ENCODE data around the gene GET3. TPM values are rescaled to one million over a fixed set of nuclear protein-coding genes. Genes with fewer than 3 reads are reported as not detected.

Gene GET3
- total and polyA plus RNA-seq, 5 experiments from 2014 or later: 26.7 to 72.3 (median 46.8) TPM

- peaks cover 24 to 62% (median 53%) of the 10 kb centered on the region in 4 donors for H3K4me1 Mint-ChIP-seq
- peak overlapping the region; percentile 91 to 97 (median 94) for H3K4me3 Mint-ChIP-seq
- H3K9me3 Mint-ChIP-seq: no peaks in the 10 kb centered on the region
- H3K36me3 Mint-ChIP-seq: peaks cover 0 to 37% (median 9%) of the 10 kb centered on the region in 3 donors
- DNase-seq (peak in 6 of 10 donors; percentile 13 to 51 (median 44)), ATAC-seq (no peak)
- peak overlapping the region; percentile 79 to 99 (median 95) for H3K27ac Mint-ChIP-seq
- H3K27me3 Mint-ChIP-seq: no peaks in the 10 kb centered on the region
- POLR2A ChIA-PET: interaction anchor here (0.5 to 7.9 kb wide), 18 partner anchors 10 to 181 kb away, joined by 3 to 158 read pairs (median 4); partner anchors contain the start of genes DHPS, FBXW9, GCDH and HOOK2
Observed at GRCh38 chr19:12733369-12734214, 3.7 kb upstream of the GET3 start.

GRCh38 chr19:12737835-12738351 is 596 bp downstream of the GET3 start:
- DNase-seq (no peak), ATAC-seq (no peak)
- POLR2A ChIA-PET: interaction anchor here (0.6 to 7.9 kb wide), 8 partner anchors 9 to 404 kb away, joined by 3 to 158 read pairs (median 6); partner anchors contain the start of genes DHPS, JUNB, TNPO2 and ZNF563
- Mint-ChIP-seq H3K27ac (peak overlapping the region in 9 of 10 donors; percentile 24 to 100 (median 97)), H3K9me3 (no peaks in the 10 kb centered on the region), H3K4me1 (peaks cover 22 to 40% (median 36%) of the 10 kb centered on the region in 4 donors), H3K27me3 (no peaks in the 10 kb centered on the region), H3K36me3 (peaks cover 0 to 35% (median 3%) of the 10 kb centered on the region in 3 donors), H3K4me3 (peak overlapping the region; percentile 96 to 100 (median 99))

GRCh38 chr19:12745166-12745897 is 8.0 kb downstream of the GET3 start:
- POLR2A ChIA-PET: interaction anchor here (0.7 kb wide), 1 partner anchor 1603 kb away, joined by 3 read pairs; no protein-coding TSS in a partner anchor
- Mint-ChIP-seq H3K27me3 (peaks cover 1 to 10% (median 3%) of the 10 kb centered on the region in 5 donors), H3K4me3 (no peak overlapping the region), H3K27ac (peak overlapping the region in 1 of 10 donors; percentile 14), H3K9me3 (peaks cover 0 to 6% (median 0%) of the 10 kb centered on the region in 9 donors), H3K36me3 (peaks cover 7 to 63% (median 20%) of the 10 kb centered on the region in 3 donors), H3K4me1 (peaks cover 0 to 7% (median 4%) of the 10 kb centered on the region in 4 donors)
- ATAC-seq (no peak), DNase-seq (no peak)

DNA sequence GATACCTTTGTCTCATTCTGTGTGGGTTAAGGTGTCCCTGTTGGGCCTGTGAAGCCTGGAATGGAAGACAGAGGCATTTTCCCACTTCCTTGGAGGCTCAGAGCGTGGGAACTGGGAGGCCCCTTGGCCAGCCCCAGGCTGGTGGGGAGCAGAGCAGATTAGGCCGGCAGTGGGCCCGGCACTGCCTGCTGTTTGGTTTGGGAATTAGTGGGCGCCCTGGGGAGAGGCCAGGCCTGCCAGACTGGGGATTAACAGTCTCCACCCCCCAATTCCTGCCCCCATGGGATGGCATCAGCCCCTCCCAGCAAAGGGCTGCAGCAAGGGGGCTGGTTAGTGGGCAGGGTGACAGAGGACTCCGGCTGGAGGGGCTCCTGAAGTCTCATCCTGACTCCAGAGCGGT is 11.2 kb downstream of the GET3 start:
- Mint-ChIP-seq H3K4me1 (peaks cover 2 to 6% (median 4%) of the 10 kb centered on the region in 4 donors), H3K27me3 (peaks cover 6 to 32% (median 23%) of the 10 kb centered on the region in 5 donors), H3K9me3 (peaks cover 0 to 6% (median 0%) of the 10 kb centered on the region in 9 donors), H3K27ac (no peak overlapping the region), H3K36me3 (peaks cover 7 to 42% (median 20%) of the 10 kb centered on the region in 3 donors), H3K4me3 (no peak overlapping the region)
- ATAC-seq (no peak), DNase-seq (no peak)
- POLR2A ChIA-PET: interaction anchor here (1.2 kb wide), 1 partner anchor 10 kb away, joined by 3 read pairs; no protein-coding TSS in a partner anchor

- Mint-ChIP-seq H3K4me1 (peaks cover 2 to 6% (median 4%) of the 10 kb centered on the region in 4 donors), H3K27me3 (peaks cover 6 to 43% (median 25%) of the 10 kb centered on the region in 5 donors), H3K9me3 (peaks cover 0 to 6% (median 0%) of the 10 kb centered on the region in 9 donors), H3K4me3 (no peak overlapping the region), H3K36me3 (peaks cover 7 to 31% (median 20%) of the 10 kb centered on the region in 3 donors), H3K27ac (peak overlapping the region in 2 of 10 donors; percentile 14 to 40)
- ATAC-seq (no peak), DNase-seq (no peak)
- POLR2A ChIA-PET: no interaction called here
Observed at GRCh38 chr19:12749938-12750521, 12.7 kb downstream of the GET3 start.

- DNase-seq: no peak
- peaks cover 7 to 24% (median 18%) of the 10 kb centered on the region in 3 donors for H3K36me3 Mint-ChIP-seq
- H3K27me3 Mint-ChIP-seq: peaks cover 6 to 52% (median 31%) of the 10 kb centered on the region in 5 donors
Observed at GRCh38 chr19:12750851-12751250, 13.6 kb downstream of the GET3 start.

GRCh38 chr19:12751635-12752034 is 14.3 kb downstream of the GET3 start, which contains the start of gene BEST2:
Gene BEST2 (plus strand): TSS chr19:12751791. CDS start chr19:12752593, 802 bp downstream.
- DNase-seq (no peak), ATAC-seq (no peak)
- peak within 1 kb of the TSS in 2 of 10 donors; percentile 5 to 37 for H3K27ac Mint-ChIP-seq
- peaks cover 2 to 6% (median 4%) of the 10 kb centered on the region in 4 donors for H3K4me1 Mint-ChIP-seq
- peaks cover 7 to 17% (median 17%) of the 10 kb centered on the region in 3 donors for H3K36me3 Mint-ChIP-seq
- peaks cover 0 to 6% (median 0%) of the 10 kb centered on the region in 9 donors for H3K9me3 Mint-ChIP-seq
- H3K4me3 Mint-ChIP-seq: no peak within 1 kb of the TSS
- POLR2A ChIA-PET: interaction anchor here (0.6 kb wide), 1 partner anchor 69 kb away, joined by 3 read pairs; no protein-coding TSS in a partner anchor
- H3K27me3 Mint-ChIP-seq: peaks cover 6 to 57% (median 35%) of the 10 kb centered on the region in 5 donors

More at GRCh38 chr19:12750851-12751250, 13.6 kb downstream of the GET3 start:
- H3K4me3 Mint-ChIP-seq: no peak overlapping the region
- POLR2A ChIA-PET: no interaction called here
- ATAC-seq: no peak
- peak overlapping the region in 2 of 10 donors; percentile 5 to 37 for H3K27ac Mint-ChIP-seq
- peaks cover 2 to 6% (median 4%) of the 10 kb centered on the region in 4 donors for H3K4me1 Mint-ChIP-seq
- H3K9me3 Mint-ChIP-seq: peaks cover 0 to 6% (median 0%) of the 10 kb centered on the region in 9 donors

DNA sequence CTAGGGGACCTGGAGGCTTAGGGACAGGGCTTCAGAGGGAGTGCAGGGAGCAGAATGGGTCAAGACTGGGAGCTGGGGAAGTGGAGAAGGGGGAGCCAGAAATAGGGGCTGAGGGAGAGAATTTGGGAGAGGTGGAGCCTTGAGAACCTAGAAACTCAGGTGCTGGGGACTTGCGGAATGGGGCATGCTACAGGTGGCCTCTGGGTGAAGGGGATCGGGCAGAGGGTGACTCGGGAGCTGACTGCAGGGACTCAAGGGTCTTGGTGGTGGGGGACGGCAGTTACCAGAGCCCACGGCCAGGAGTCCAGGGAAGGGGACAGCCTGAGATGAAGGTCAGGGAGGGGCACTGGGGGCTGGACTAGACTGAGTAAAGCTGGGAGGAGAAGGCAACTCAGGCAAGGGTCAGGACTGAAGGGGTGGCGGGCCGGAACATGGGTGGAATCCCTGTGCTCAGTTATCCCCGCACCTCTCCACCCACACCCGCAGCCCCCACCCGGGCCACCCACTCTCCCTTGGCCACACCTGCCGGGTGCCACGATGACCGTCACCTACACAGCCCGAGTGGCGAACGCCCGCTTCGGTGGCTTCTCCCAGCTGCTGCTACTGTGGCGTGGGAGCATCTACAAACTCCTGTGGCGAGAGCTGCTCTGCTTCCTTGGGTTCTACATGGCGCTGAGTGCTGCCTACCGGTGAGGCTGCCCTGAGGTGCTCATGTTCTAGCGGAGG is 14.9 kb downstream of the GET3 start:
- DNase-seq (no peak), ATAC-seq (no peak)
- H3K36me3 Mint-ChIP-seq: peaks cover 7 to 12% (median 11%) of the 10 kb centered on the region in 3 donors
- POLR2A ChIA-PET: no interaction called here
- peaks cover 2 to 6% (median 4%) of the 10 kb centered on the region in 4 donors for H3K4me1 Mint-ChIP-seq
- H3K9me3 Mint-ChIP-seq: peaks cover 0 to 6% (median 0%) of the 10 kb centered on the region in 9 donors
- no peak overlapping the region for H3K27ac Mint-ChIP-seq
- H3K4me3 Mint-ChIP-seq: no peak overlapping the region
- H3K27me3 Mint-ChIP-seq: peaks cover 6 to 57% (median 35%) of the 10 kb centered on the region in 5 donors

GRCh38 chr19:12754465-12755196 is 17.3 kb downstream of the GET3 start:
- no peak for DNase-seq
- no peaks in the 10 kb centered on the region for H3K9me3 Mint-ChIP-seq
- no peak overlapping the region for H3K4me3 Mint-ChIP-seq
- H3K27me3 Mint-ChIP-seq: peaks cover 6 to 55% (median 35%) of the 10 kb centered on the region in 5 donors
- H3K4me1 Mint-ChIP-seq: peaks cover 4 to 13% (median 5%) of the 10 kb centered on the region in 4 donors
- POLR2A ChIA-PET: interaction anchor here (0.6 to 1.2 kb wide), 3 partner anchors 11 to 37 kb away, joined by 3 to 7 read pairs (median 5); partner anchors contain the start of genes JUNB and TRIR
- ATAC-seq: no peak
- H3K36me3 Mint-ChIP-seq: no peaks in the 10 kb centered on the region
- no peak overlapping the region for H3K27ac Mint-ChIP-seq

DNA sequence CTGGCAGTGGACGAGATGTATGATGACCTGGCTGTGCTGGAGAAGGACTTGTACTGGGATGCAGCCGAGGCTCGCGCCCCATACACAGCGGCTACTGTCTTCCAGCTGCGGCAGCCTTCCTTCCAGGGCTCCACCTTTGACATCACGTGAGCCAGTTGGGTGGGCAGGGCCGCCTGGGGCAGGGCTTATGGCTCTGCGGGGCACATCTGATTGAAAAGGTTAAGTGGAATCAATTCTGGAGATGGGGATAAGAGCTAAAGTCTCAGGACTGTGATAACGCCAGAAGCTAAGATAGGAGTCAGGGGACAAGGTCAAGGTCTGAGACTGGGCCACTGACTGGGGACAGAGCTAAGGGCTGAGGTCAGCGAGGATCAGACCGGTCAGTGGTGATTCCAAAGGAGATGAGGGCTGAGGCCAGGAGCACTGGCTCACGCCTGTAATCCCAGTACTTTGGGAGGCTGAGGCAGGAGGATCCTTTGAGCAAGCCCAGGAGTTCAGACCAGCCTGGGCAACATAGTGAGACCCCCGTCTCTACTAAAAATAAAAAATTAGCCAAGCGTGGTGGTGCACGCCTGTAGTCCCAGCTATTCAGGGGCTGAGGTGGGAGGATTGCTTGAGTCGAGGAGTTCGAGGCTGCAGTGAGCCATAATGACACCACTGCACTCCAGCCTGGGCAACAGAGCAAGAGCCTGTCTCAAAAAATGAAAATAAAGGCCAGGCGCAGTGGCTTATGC is 19.0 kb downstream of the GET3 start:
- no peak for ATAC-seq
- peak overlapping the region in 1 of 10 donors; percentile 36 for H3K4me3 Mint-ChIP-seq
- no peaks in the 10 kb centered on the region for H3K36me3 Mint-ChIP-seq
- H3K27me3 Mint-ChIP-seq: peaks cover 0 to 41% (median 23%) of the 10 kb centered on the region in 5 donors
- H3K4me1 Mint-ChIP-seq: peaks cover 0 to 11% (median 5%) of the 10 kb centered on the region in 4 donors
- DNase-seq: no peak
- POLR2A ChIA-PET: no interaction called here
- H3K27ac Mint-ChIP-seq: peak overlapping the region in 1 of 10 donors; percentile 70
- H3K9me3 Mint-ChIP-seq: no peaks in the 10 kb centered on the region

Measured in naive thymus-derived CD8-positive, alpha-beta T cell (primary cell).